ENCODE results near the gene KAZN.
"Not testable (repeated sequence)": the region's sequence is repeated elsewhere in the genome, so short reads cannot be mapped to it uniquely, and the experiment has no call there.

KAZN gene

GRCh38 chr1:15039017-15039648, 440.6 kb downstream of the KAZN start:
- no peak for DNase-seq (ENCODE audit: low read depth)

GRCh38 chr1:15039901-15040300, 441.4 kb downstream of the KAZN start:
- DNase-seq (ENCODE audit: low read depth): no peak

GRCh38 chr1:15040685-15041084, 442.2 kb downstream of the KAZN start:
- DNase-seq (ENCODE audit: low read depth): not testable (repeated sequence)

- no peak for DNase-seq (ENCODE audit: low read depth)
Observed at GRCh38 chr1:15042866-15043265, 444.4 kb downstream of the KAZN start.

GRCh38 chr1:15043934-15044333, 445.4 kb downstream of the KAZN start:
- no peak for DNase-seq (ENCODE audit: low read depth)

GRCh38 chr1:15045123-15045522, 446.6 kb downstream of the KAZN start:
- DNase-seq (ENCODE audit: low read depth): no peak

- DNase-seq (ENCODE audit: low read depth): peak; percentile 22
Observed at GRCh38 chr1:15046487-15047165, 448.1 kb downstream of the KAZN start.

GRCh38 chr1:15047237-15047636, 448.8 kb downstream of the KAZN start:
- DNase-seq (ENCODE audit: low read depth): no peak

GRCh38 chr1:15048437-15048980, 450.0 kb downstream of the KAZN start:
- no peak for DNase-seq (ENCODE audit: low read depth)

GRCh38 chr1:15049067-15049466, 450.6 kb downstream of the KAZN start:
- DNase-seq (ENCODE audit: low read depth): no peak

- no peak for DNase-seq (ENCODE audit: low read depth)
Observed at GRCh38 chr1:15051882-15052528, 453.5 kb downstream of the KAZN start.

GRCh38 chr1:15053153-15053552, 454.7 kb downstream of the KAZN start:
- no peak for DNase-seq (ENCODE audit: low read depth)

- DNase-seq (ENCODE audit: low read depth): no peak
Observed at GRCh38 chr1:15055736-15056415, 457.4 kb downstream of the KAZN start.

- no peak for DNase-seq (ENCODE audit: low read depth)
Observed at GRCh38 chr1:15056515-15057285, 458.2 kb downstream of the KAZN start.

GRCh38 chr1:15057834-15058233, 459.3 kb downstream of the KAZN start:
- no peak for DNase-seq (ENCODE audit: low read depth)

GRCh38 chr1:15058261-15058660, 459.8 kb downstream of the KAZN start:
- DNase-seq (ENCODE audit: low read depth): no peak

- DNase-seq (ENCODE audit: low read depth): no peak
Observed at GRCh38 chr1:15060104-15060503, 461.6 kb downstream of the KAZN start.

GRCh38 chr1:15062479-15063099, 464.1 kb downstream of the KAZN start:
- no peak for DNase-seq (ENCODE audit: low read depth)

- DNase-seq (ENCODE audit: low read depth): no peak
Observed at GRCh38 chr1:15063346-15063745, 464.9 kb downstream of the KAZN start.

GRCh38 chr1:15063783-15064182, 465.3 kb downstream of the KAZN start:
- no peak for DNase-seq (ENCODE audit: low read depth)

- no peak for DNase-seq (ENCODE audit: low read depth)
Observed at GRCh38 chr1:15064217-15064929, 465.9 kb downstream of the KAZN start.

Data from stimulated activated CD8-positive, alpha-beta memory T cell treated with anti-CD3 and anti-CD28 coated beads, Interleukin-7, amount 100 ng/mL, for 24 hours (primary cell).